ENCODE measurements around the gene EXOC4. TPM values are rescaled to one million over a fixed set of nuclear protein-coding genes. Genes with fewer than 3 reads are reported as not detected.

Gene EXOC4
- total RNA-seq, 1 donor from 2014 or later = 99.2 TPM

- TF ChIP-seq POLR2A (IDR thresholded peaks at IDR 0.05) = no peak
- intact Hi-C loops (cut with DNase I) = no loop called here
- no peaks in the 10 kb centered on the region for H3K27me3 ChIP-seq
These were observed 503.0 kb downstream of the EXOC4 start for GRCh38 chr7:133755901-133756300.

GRCh38 chr7:133761443-133761842 is 508.6 kb downstream of the EXOC4 start:
- H3K36me3 ChIP-seq = no peaks in the 10 kb centered on the region
- no peaks in the 10 kb centered on the region for H3K27me3 ChIP-seq
- DNase-seq (ENCODE audit: extremely low spot score in 2 of 2) = no peak
- H3K4me3 ChIP-seq = no peak overlapping the region
- H3K27ac ChIP-seq = no peak overlapping the region
- TF ChIP-seq POLR2AphosphoS5 (IDR thresholded peaks at IDR 0.05; ENCODE audit: insufficient read depth in 1 of 2, low read depth in 1 of 2) = no peak
- H3K4me1 ChIP-seq = no peaks in the 10 kb centered on the region
- intact Hi-C loops (cut with DNase I) = no loop called here
- no peaks in the 10 kb centered on the region for H3K9me3 ChIP-seq

More at GRCh38 chr7:133755901-133756300, 503.0 kb downstream of the EXOC4 start:
- no peak for DNase-seq (ENCODE audit: extremely low spot score in 2 of 2)
- H3K9me3 ChIP-seq = no peaks in the 10 kb centered on the region
- no peak overlapping the region for H3K4me3 ChIP-seq
- H3K4me1 ChIP-seq = peaks cover 5% of the 10 kb centered on the region
- no peak overlapping the region for H3K27ac ChIP-seq
- H3K36me3 ChIP-seq = no peaks in the 10 kb centered on the region

- no peak overlapping the region for H3K4me3 ChIP-seq
- no peaks in the 10 kb centered on the region for H3K36me3 ChIP-seq
- no peaks in the 10 kb centered on the region for H3K27me3 ChIP-seq
- H3K4me1 ChIP-seq = no peaks in the 10 kb centered on the region
- no peak overlapping the region for H3K27ac ChIP-seq
- TF ChIP-seq CTCF (IDR thresholded peaks at IDR 0.05) = no peak
- TF ChIP-seq POLR2AphosphoS5 (IDR thresholded peaks at IDR 0.05; ENCODE audit: insufficient read depth in 1 of 2, low read depth in 1 of 2) = no peak
- no peak for TF ChIP-seq POLR2A (IDR thresholded peaks at IDR 0.05)
- intact Hi-C loops (cut with DNase I) = no loop called here
- no peak for DNase-seq (ENCODE audit: extremely low spot score in 2 of 2)
- no peaks in the 10 kb centered on the region for H3K9me3 ChIP-seq
These were observed 510.3 kb downstream of the EXOC4 start for GRCh38 chr7:133763076-133763640.

GRCh38 chr7:133769668-133770067 is 516.8 kb downstream of the EXOC4 start:
- no peak overlapping the region for H3K27ac ChIP-seq
- no peak overlapping the region for H3K4me3 ChIP-seq
- H3K27me3 ChIP-seq = no peaks in the 10 kb centered on the region
- no peaks in the 10 kb centered on the region for H3K36me3 ChIP-seq
- intact Hi-C loops (cut with DNase I) = no loop called here
- TF ChIP-seq POLR2AphosphoS5 (IDR thresholded peaks at IDR 0.05; ENCODE audit: insufficient read depth in 1 of 2, low read depth in 1 of 2) = no peak
- no peak for TF ChIP-seq CTCF (IDR thresholded peaks at IDR 0.05)
- no peak for TF ChIP-seq POLR2A (IDR thresholded peaks at IDR 0.05)
- no peaks in the 10 kb centered on the region for H3K9me3 ChIP-seq
- H3K4me1 ChIP-seq = peaks cover 13% of the 10 kb centered on the region
- no peak for DNase-seq (ENCODE audit: extremely low spot score in 2 of 2)

- intact Hi-C loops (cut with DNase I) = no loop called here
- Histone ChIP-seq H3K4me3 (no peak overlapping the region), H3K4me1 (peaks cover 13% of the 10 kb centered on the region), H3K9me3 (no peaks in the 10 kb centered on the region), H3K36me3 (no peaks in the 10 kb centered on the region), H3K27ac (no peak overlapping the region), H3K27me3 (no peaks in the 10 kb centered on the region)
- no peak for DNase-seq (ENCODE audit: extremely low spot score in 2 of 2)
- TF ChIP-seq POLR2AphosphoS5 (IDR thresholded peaks at IDR 0.05; ENCODE audit: insufficient read depth in 1 of 2, low read depth in 1 of 2) = no peak
- TF ChIP-seq CTCF (IDR thresholded peaks at IDR 0.05) = no peak
These were observed 518.1 kb downstream of the EXOC4 start for GRCh38 chr7:133770863-133771492.

GRCh38 chr7:133771788-133772419 is 519.0 kb downstream of the EXOC4 start:
- Histone ChIP-seq H3K27ac (no peak overlapping the region), H3K4me1 (peaks cover 13% of the 10 kb centered on the region), H3K4me3 (no peak overlapping the region), H3K27me3 (no peaks in the 10 kb centered on the region), H3K9me3 (no peaks in the 10 kb centered on the region), H3K36me3 (no peaks in the 10 kb centered on the region)
- intact Hi-C loops (cut with DNase I) = no loop called here
- DNase-seq (ENCODE audit: extremely low spot score in 2 of 2) = no peak
- TF ChIP-seq POLR2A (IDR thresholded peaks at IDR 0.05) = no peak
- TF ChIP-seq POLR2AphosphoS5 (IDR thresholded peaks at IDR 0.05; ENCODE audit: insufficient read depth in 1 of 2, low read depth in 1 of 2) = no peak
- no peak for TF ChIP-seq CTCF (IDR thresholded peaks at IDR 0.05)

All from vagina (tissue), 2 donors.